C4-2B (cell line): Measurements from ENCODE around the gene NUDCD2.

Source experiments
- CTCF ChIP-seq: fragments of 450-650 bp; conservative IDR thresholded peaks from 2 replicates; pipeline ENCODE4 v1.5.1; 2017; ENCODE audit warnings: mild to moderate bottlenecking
- ZFX ChIP-seq: fragments of 450-650 bp; IDR thresholded peaks from 2 replicates; pipeline ENCODE4 v1.6.1; 2017

- TF ChIP-seq CTCF (peak; percentile 63), ZFX (no peak)
These were observed 13.8 kb upstream of the NUDCD2 start for GRCh38 chr5:163473635-163474243.
